ENCODE results near the gene SLC24A3.

- TF ChIP-seq CTCF (IDR thresholded peaks at IDR 0.05; ENCODE audit: poor library complexity), result no peak
- TF ChIP-seq EZH2phosphoT487 (IDR thresholded peaks at IDR 0.05; ENCODE audit: low read depth, severe bottlenecking, unreplicated experiment), result no peak
These were observed 281.5 kb downstream of the SLC24A3 start for GRCh38 chr20:19493794-19494495.
